ENCODE results near the gene ACACA. TPM values are rescaled to one million over a fixed set of nuclear protein-coding genes. Genes with fewer than 3 reads are reported as not detected.

ACACA gene
- total and polyA plus RNA-seq, 2 experiments from 2014 or later: 59.6 to 164 TPM

DNA sequence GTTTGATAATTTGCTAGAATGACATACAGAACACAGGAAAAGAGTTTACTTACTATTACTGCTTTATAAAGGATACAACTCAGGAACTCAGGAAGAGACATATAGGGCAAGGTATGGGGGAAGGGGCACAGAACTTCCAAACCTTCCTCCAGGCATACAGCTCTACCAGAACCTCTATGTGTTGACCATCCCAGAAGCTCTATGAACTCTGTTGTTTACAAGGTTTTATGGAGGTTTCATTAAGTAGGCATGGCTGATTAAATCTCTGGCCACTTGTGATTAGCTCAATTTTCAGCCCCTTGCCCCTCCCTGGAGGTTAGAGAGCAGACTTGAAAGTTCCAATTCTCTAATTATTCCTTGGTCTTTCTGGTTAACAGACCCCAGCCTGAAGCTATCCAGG, 91.0 kb downstream of the ACACA start (continued):
- TF ChIP-seq CTCF (conservative IDR thresholded peaks at IDR 0.05; ENCODE audit: low read depth in 2 of 2): no peak

DNA sequence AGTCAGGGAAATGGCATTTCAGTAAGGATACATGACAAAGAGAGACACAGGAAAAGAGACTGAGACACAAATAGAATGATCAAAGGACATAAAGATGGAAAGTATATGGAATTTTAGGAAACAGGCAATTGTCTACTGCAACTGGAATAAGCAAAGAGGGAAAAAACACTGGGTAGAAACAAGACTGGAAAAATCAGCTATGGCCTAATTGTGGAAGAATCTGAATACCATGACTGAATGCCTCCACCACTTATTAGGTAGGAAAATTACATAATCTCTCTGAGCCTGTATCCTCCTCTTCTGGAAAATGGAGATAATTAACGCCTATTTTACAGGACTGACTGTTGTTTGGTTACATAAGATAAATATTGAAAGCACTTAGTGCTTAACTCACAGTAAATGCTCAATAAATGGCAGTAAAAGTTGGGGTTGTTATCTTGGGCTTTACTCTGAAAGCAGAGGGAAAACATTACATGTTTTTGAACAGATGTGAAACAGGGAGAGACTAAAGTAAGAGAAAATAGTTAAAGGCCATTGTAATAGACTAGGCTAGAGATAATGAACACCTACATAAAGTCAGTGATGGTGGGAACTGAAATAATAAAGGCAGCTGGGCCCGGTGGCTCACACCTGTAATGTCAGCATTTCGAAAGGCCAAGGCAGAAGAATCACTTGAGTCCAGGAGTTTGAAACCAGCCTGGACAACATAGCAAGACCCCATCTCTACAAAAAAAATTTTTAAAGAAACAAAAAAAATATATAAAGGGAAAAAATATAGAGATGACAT, 94.3 kb downstream of the ACACA start:
- H3K4me1 Mint-ChIP-seq: peaks cover 8% of the 10 kb centered on the region
- Histone ChIP-seq H2AFZ (no peak overlapping the region), H3K4me3 (no peak overlapping the region), H3K9me2 (ENCODE audit: insufficient read depth) (no peaks in the 10 kb centered on the region), H3F3A (replicated peaks; ENCODE audit: low read depth) (no peaks in the 10 kb centered on the region), H3K79me2 (replicated peaks; ENCODE audit: insufficient read depth) (peaks cover 99% of the 10 kb centered on the region), H3K27me3 (ENCODE audit: insufficient read depth) (no peaks in the 10 kb centered on the region), H3K4me2 (peak overlapping the region; percentile 11; the same call in 1 of the 2 replicates), H3K4me1 (ENCODE audit: insufficient read depth) (peaks cover 3% of the 10 kb centered on the region; the same call in 1 of the 2 replicates), H4K20me1 (replicated peaks; ENCODE audit: insufficient read depth) (peaks cover 26% of the 10 kb centered on the region), H3K27ac (ENCODE audit: low read depth) (peak overlapping the region; percentile 68; the same call in 1 of the 2 replicates), H3K36me3 (ENCODE audit: insufficient read depth) (peaks cover 10% of the 10 kb centered on the region; the same call in 1 of the 2 replicates)
- no peak for ATAC-seq
- no peak overlapping the region; the same call in 1 of the 2 replicates for H3K27ac Mint-ChIP-seq
- peak; percentile 37 for DNase-seq (ENCODE audit: low spot score)
- peaks cover 33% of the 10 kb centered on the region; the same call in 2 of the 3 replicates for H3K36me3 Mint-ChIP-seq (ENCODE audit: low read depth)
- H3K9me3 Mint-ChIP-seq: no peaks in the 10 kb centered on the region
- H3K4me3 Mint-ChIP-seq: no peak overlapping the region
- H3K27me3 Mint-ChIP-seq (ENCODE audit: insufficient read depth, low read depth, poor library complexity): peaks cover 1% of the 10 kb centered on the region
- TF ChIP-seq ZNF331 (CRISPR knock-in tag; IDR thresholded peaks at IDR 0.05; ENCODE audit: low read depth): no peak
- TF ChIP-seq CTCF (conservative IDR thresholded peaks at IDR 0.05; ENCODE audit: low read depth in 2 of 2): no peak
- TF ChIP-seq EZH2phosphoT487 (IDR thresholded peaks at IDR 0.05; ENCODE audit: unreplicated experiment): no peak
- TF ChIP-seq CREB1 (CRISPR knock-in tag; IDR thresholded peaks at IDR 0.05; ENCODE audit: low read depth): no peak
- no peak for TF ChIP-seq ZNF114 (CRISPR knock-in tag; IDR thresholded peaks at IDR 0.05)
- TF ChIP-seq, protein P1, sequence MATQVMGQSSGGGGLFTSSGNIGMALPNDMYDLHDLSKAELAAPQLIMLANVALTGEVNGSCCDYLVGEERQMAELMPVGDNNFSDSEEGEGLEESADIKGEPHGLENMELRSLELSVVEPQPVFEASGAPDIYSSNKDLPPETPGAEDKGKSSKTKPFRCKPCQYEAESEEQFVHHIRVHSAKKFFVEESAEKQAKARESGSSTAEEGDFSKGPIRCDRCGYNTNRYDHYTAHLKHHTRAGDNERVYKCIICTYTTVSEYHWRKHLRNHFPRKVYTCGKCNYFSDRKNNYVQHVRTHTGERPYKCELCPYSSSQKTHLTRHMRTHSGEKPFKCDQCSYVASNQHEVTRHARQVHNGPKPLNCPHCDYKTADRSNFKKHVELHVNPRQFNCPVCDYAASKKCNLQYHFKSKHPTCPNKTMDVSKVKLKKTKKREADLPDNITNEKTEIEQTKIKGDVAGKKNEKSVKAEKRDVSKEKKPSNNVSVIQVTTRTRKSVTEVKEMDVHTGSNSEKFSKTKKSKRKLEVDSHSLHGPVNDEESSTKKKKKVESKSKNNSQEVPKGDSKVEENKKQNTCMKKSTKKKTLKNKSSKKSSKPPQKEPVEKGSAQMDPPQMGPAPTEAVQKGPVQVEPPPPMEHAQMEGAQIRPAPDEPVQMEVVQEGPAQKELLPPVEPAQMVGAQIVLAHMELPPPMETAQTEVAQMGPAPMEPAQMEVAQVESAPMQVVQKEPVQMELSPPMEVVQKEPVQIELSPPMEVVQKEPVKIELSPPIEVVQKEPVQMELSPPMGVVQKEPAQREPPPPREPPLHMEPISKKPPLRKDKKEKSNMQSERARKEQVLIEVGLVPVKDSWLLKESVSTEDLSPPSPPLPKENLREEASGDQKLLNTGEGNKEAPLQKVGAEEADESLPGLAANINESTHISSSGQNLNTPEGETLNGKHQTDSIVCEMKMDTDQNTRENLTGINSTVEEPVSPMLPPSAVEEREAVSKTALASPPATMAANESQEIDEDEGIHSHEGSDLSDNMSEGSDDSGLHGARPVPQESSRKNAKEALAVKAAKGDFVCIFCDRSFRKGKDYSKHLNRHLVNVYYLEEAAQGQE (IDR thresholded peaks at IDR 0.05; ENCODE audit: unreplicated experiment): no peak
- TF ChIP-seq ETS1 (IDR thresholded peaks at IDR 0.05): no peak
- TF ChIP-seq NANOG (IDR thresholded peaks at IDR 0.05; ENCODE audit: borderline replicate concordance): no peak

All from GM23338 (cell line).